ENCODE data around the gene PDCD11. TPM values are rescaled to one million over a fixed set of nuclear protein-coding genes. Genes with fewer than 3 reads are reported as not detected.
"Not testable (repeated sequence)": the region's sequence is repeated elsewhere in the genome, so short reads cannot be mapped to it uniquely, and the experiment has no call there.

The PDCD11 gene
- total RNA-seq, result 10 to 100 TPM in 1 of 2 donors, 1 to 10 TPM in 1; 7.2 to 11.2 TPM

GRCh38 chr10:103396067-103396788 lies at the start of gene PDCD11, which contains the start of gene ATP5MK:
Gene PDCD11 (plus strand): TSS chr10:103396626. CDS start chr10:103398427, 1,801 bp downstream.
Gene ATP5MK (minus strand): TSS chr10:103396475. CDS start chr10:103392457, 4,018 bp downstream.
- Histone ChIP-seq H3K4me3 (peak within 1 kb of the TSS; percentile 88 to 97), H3K36me3 (peaks cover 43% of the 10 kb centered on the region), H3K27me3 (no peaks in the 10 kb centered on the region), H3K9me3 (no peaks in the 10 kb centered on the region), H3K27ac (peak within 1 kb of the TSS; percentile 92 to 94), H3K4me1 (peaks cover 0 to 42% of the 10 kb centered on the region in 2 donors)
- peak in 1 of 2 donors; percentile 31 for TF ChIP-seq CTCF (IDR thresholded peaks at IDR 0.05)
- DNase-seq (ENCODE audit: low spot score), result peak; percentile 98

GRCh38 chr10:103350175-103350516 lies 46.3 kb upstream of the PDCD11 start:
- Histone ChIP-seq H3K36me3 (peaks cover 29% of the 10 kb centered on the region), H3K4me3 (peak overlapping the region; percentile 81 to 89), H3K9me3 (no peaks in the 10 kb centered on the region), H3K27ac (peak overlapping the region; percentile 83 to 85), H3K27me3 (no peaks in the 10 kb centered on the region), H3K4me1 (peaks cover 0 to 6% of the 10 kb centered on the region in 2 donors)
- no peak for DNase-seq (ENCODE audit: low spot score)
- TF ChIP-seq CTCF (IDR thresholded peaks at IDR 0.05), result no peak

- Histone ChIP-seq H3K9me3 (no peaks in the 10 kb centered on the region), H3K27me3 (no peaks in the 10 kb centered on the region), H3K36me3 (peaks cover 24% of the 10 kb centered on the region), H3K27ac (peak within 1 kb of the TSS; percentile 83 to 85), H3K4me3 (peak within 1 kb of the TSS; percentile 81 to 89), H3K4me1 (peaks cover 0 to 6% of the 10 kb centered on the region in 2 donors)
- TF ChIP-seq CTCF (IDR thresholded peaks at IDR 0.05), result peak in 1 of 2 donors; percentile 39
- peak; percentile 63 for DNase-seq (ENCODE audit: low spot score)
Observed at GRCh38 chr10:103350517-103351260, 45.7 kb upstream of the PDCD11 start, which contains the start of gene PCGF6. Gene PCGF6 (minus strand): TSS chr10:103351140. CDS start chr10:103351066, 74 bp downstream.

GRCh38 chr10:103353281-103353680 lies 43.1 kb upstream of the PDCD11 start:
- peaks cover 3% of the 10 kb centered on the region for H3K36me3 ChIP-seq
- H3K27ac ChIP-seq, result no peak overlapping the region
- no peak for TF ChIP-seq CTCF (IDR thresholded peaks at IDR 0.05)
- peaks cover 0 to 6% of the 10 kb centered on the region in 2 donors for H3K4me1 ChIP-seq
- H3K27me3 ChIP-seq, result no peaks in the 10 kb centered on the region
- no peak overlapping the region for H3K4me3 ChIP-seq
- no peaks in the 10 kb centered on the region for H3K9me3 ChIP-seq
- no peak for DNase-seq (ENCODE audit: low spot score)

- not testable (repeated sequence) for H3K36me3 ChIP-seq, H3K4me3 ChIP-seq, H3K27me3 ChIP-seq, H3K27ac ChIP-seq, H3K9me3 ChIP-seq, H3K4me1 ChIP-seq
- DNase-seq (ENCODE audit: low spot score), result peak; percentile 13
Observed at GRCh38 chr10:103354567-103354966, 41.9 kb upstream of the PDCD11 start.

Data from right atrium auricular region (tissue), 2 donors.